Measurements from ENCODE around the gene LIN7A.

- no peak for TF ChIP-seq CTCF (IDR thresholded peaks at IDR 0.05)
- no peak for TF ChIP-seq ZFX (IDR thresholded peaks at IDR 0.05; ENCODE audit: borderline replicate concordance)
These were observed 28.4 kb downstream of the LIN7A start for GRCh38 chr12:80909370-80909769.
